KBM-7 (cell line): Measurements from ENCODE around the gene PPM1M.

Experiments used
- DNase-seq: peaks from one replicate; pipeline ENCODE4 v3.0.0-alpha.2; 2015
- in situ Hi-C: fragments of 300-500 bp; cut with MboI; formaldehyde crosslinking; loops from 2 replicates; pipeline ENCODE4 v1.14.3; 2020; ENCODE audit warnings: low sequenced_read_pairs, low pct_unique_long_range_greater_than_20kb, mixed read lengths

The PPM1M gene

GRCh38 chr3:52240059-52240885 is 5.3 kb upstream of the PPM1M start:
- in situ Hi-C loops: no loop called here

GRCh38 chr3:52240886-52241370 is 4.6 kb upstream of the PPM1M start:
- in situ Hi-C loops: no loop called here
- DNase-seq: no peak

More at GRCh38 chr3:52240059-52240885, 5.3 kb upstream of the PPM1M start:
- peak; percentile 37 for DNase-seq

GRCh38 chr3:52242039-52242438 is 3.5 kb upstream of the PPM1M start:
- no peak for DNase-seq
- in situ Hi-C loops: no loop called here

- in situ Hi-C loops: no loop called here
- peak; percentile 84 for DNase-seq
Observed at GRCh38 chr3:52243791-52244628, 1.5 kb upstream of the PPM1M start.

GRCh38 chr3:52246264-52246620 is 683 bp downstream of the PPM1M start:
- in situ Hi-C loops: no loop called here
- no peak for DNase-seq

GRCh38 chr3:52246728-52247408 is 1.3 kb downstream of the PPM1M start:
- in situ Hi-C loops: no loop called here
- no peak for DNase-seq

GRCh38 chr3:52247409-52248164 is 2.0 kb downstream of the PPM1M start:
- no peak for DNase-seq
- in situ Hi-C loops: no loop called here

- DNase-seq: no peak
- in situ Hi-C loops: no loop called here
Observed at GRCh38 chr3:52248165-52248541, 2.6 kb downstream of the PPM1M start.

GRCh38 chr3:52248816-52249547 is 3.4 kb downstream of the PPM1M start:
- in situ Hi-C loops: no loop called here
- DNase-seq: no peak

GRCh38 chr3:52249683-52250082 is 4.1 kb downstream of the PPM1M start:
- DNase-seq: no peak
- in situ Hi-C loops: no loop called here

GRCh38 chr3:52250122-52250521 is 4.6 kb downstream of the PPM1M start:
- DNase-seq: no peak
- in situ Hi-C loops: no loop called here

GRCh38 chr3:52253314-52254304 is 8.1 kb downstream of the PPM1M start:
- in situ Hi-C loops: no loop called here
- DNase-seq: peak; percentile 99

- DNase-seq: no peak
- in situ Hi-C loops: no loop called here
Observed at GRCh38 chr3:52254608-52255007, 9.0 kb downstream of the PPM1M start.

GRCh38 chr3:52256159-52256558 is 10.6 kb downstream of the PPM1M start:
- no peak for DNase-seq
- in situ Hi-C loops: no loop called here

GRCh38 chr3:52256622-52257021 is 11.1 kb downstream of the PPM1M start:
- no peak for DNase-seq
- in situ Hi-C loops: no loop called here

GRCh38 chr3:52257911-52258310 is 12.4 kb downstream of the PPM1M start:
- DNase-seq: no peak
- in situ Hi-C loops: no loop called here

GRCh38 chr3:52259035-52259434 is 13.5 kb downstream of the PPM1M start:
- in situ Hi-C loops: no loop called here
- no peak for DNase-seq
